H1 (cell line): Measurements from ENCODE around the gene FANK1. TPM values are rescaled to one million over a fixed set of nuclear protein-coding genes. Genes with fewer than 3 reads are reported as not detected.
"Not testable (repeated sequence)": the region's sequence is repeated elsewhere in the genome, so short reads cannot be mapped to it uniquely, and the experiment has no call there.

Experiments
- CTCF ChIA-PET: fragments of 300-600 bp; sonication (Branson Sonifier 250); formaldehyde crosslinking; loops from one replicate; lab custom pipeline; 2021; ENCODE audit not compliant: partially characterized antibody; lab: Charles Lee
- POLR2A ChIA-PET: fragments of 300-600 bp; sonication (Branson Sonifier 250); formaldehyde crosslinking; loops from one replicate; lab custom pipeline; 2021; ENCODE audit warnings: inconsistent platforms; ENCODE audit not compliant: partially characterized antibody; lab: Charles Lee
- DNase-seq, 2 experiments: peaks; one replicate each; pipeline versions ENCODE4 v3.0.0 to v3.0.0-alpha.2; 2010 to 2022; ENCODE audit warnings: low spot score in 2 of 2, low read depth in 1 of 2, mixed read lengths in 1 of 2
- FAIRE-seq: peaks from 2 replicates; lab custom pipeline; 2011; peaks lifted over from hg19 to GRCh38; lab: Jason Lieb, UNC
- H2AFZ ChIP-seq: 2 replicates; pipeline ENCODE4 v1.8.1; 2012; ENCODE audit warnings: low read length, inconsistent platforms
- H2AK5ac ChIP-seq: 2 replicates; pipeline ENCODE4 v1.6.1; 2013; ENCODE audit warnings: low read depth, low read length
- H2BK120ac ChIP-seq: replicated peaks from 2 replicates; pipeline ENCODE3; 2013; ENCODE audit warnings: low read depth, low read length, inconsistent platforms
- H2BK12ac ChIP-seq: 2 replicates; pipeline ENCODE4 v1.6.1; 2013; ENCODE audit warnings: low read depth, low read length
- H2BK15ac ChIP-seq: 2 replicates; pipeline ENCODE4 v1.6.1; 2013; ENCODE audit warnings: low read length
- H2BK20ac ChIP-seq: 2 replicates; pipeline ENCODE4 v1.6.1; 2013; ENCODE audit warnings: low read length
- H2BK5ac ChIP-seq: 2 replicates; pipeline ENCODE4 v1.6.1; 2013; ENCODE audit warnings: low read depth, low read length
- H3K14ac ChIP-seq: 2 replicates; pipeline ENCODE4 v1.6.1; 2013; ENCODE audit warnings: inconsistent platforms; ENCODE audit not compliant: insufficient read length
- H3K18ac ChIP-seq: 2 replicates; pipeline ENCODE4 v1.6.1; 2013; ENCODE audit warnings: low read length; ENCODE audit errors: extremely low read depth
- H3K23ac ChIP-seq: 2 replicates; pipeline ENCODE4 v1.6.1; 2013; ENCODE audit warnings: inconsistent platforms; ENCODE audit not compliant: insufficient read length
- H3K23me2 ChIP-seq: 2 replicates; pipeline ENCODE4 v1.6.1; 2013; ENCODE audit warnings: low read depth, low read length
- H3K27ac ChIP-seq: 2 replicates; pipeline ENCODE4 v1.6.1; 2011; ENCODE audit warnings: low read depth, low read length, inconsistent platforms
- H3K27me3 ChIP-seq, 4 experiments: replicated peaks in 1 of 4; 1 replicate in 1 of 4; 2 replicates in 3 of 4; pipeline versions ENCODE4 v1.6.1 to v1.8.1; 2011 to 2013; ENCODE audit warnings: low read length in 3 of 4, mild to moderate bottlenecking in 3 of 4, inconsistent platforms in 2 of 4, mixed read lengths in 2 of 4, moderate library complexity in 1 of 4; ENCODE audit not compliant: control insufficient read depth in 3 of 4, insufficient read depth in 3 of 4; ENCODE audit errors: extremely low read depth in 1 of 4
- H3K36me3 ChIP-seq, 4 experiments: 2 replicates each; pipeline versions ENCODE4 v1.6.1 to v1.8.1; 2011 to 2013; ENCODE audit warnings: mild to moderate bottlenecking in 4 of 4, low read length in 3 of 4, moderate library complexity in 2 of 4, control low read depth in 1 of 4, inconsistent platforms in 1 of 4; ENCODE audit not compliant: insufficient read depth in 4 of 4, control insufficient read depth in 2 of 4
- H3K4ac ChIP-seq: replicated peaks from 2 replicates; pipeline ENCODE3; 2013; ENCODE audit warnings: low read length, low read depth, mixed read lengths, inconsistent platforms; ENCODE audit not compliant: insufficient read length
- H3K4me1 ChIP-seq, 4 experiments: replicated peaks in 1 of 4; 1 replicate in 1 of 4; 2 replicates in 3 of 4; pipeline versions ENCODE4 v1.6.1 to v1.8.1; 2011 to 2013; ENCODE audit warnings: low read length in 3 of 4, inconsistent platforms in 2 of 4, mixed read lengths in 1 of 4; ENCODE audit not compliant: insufficient read depth in 4 of 4, control insufficient read depth in 3 of 4
- H3K4me2 ChIP-seq, 2 experiments: 2 replicates each; pipeline versions ENCODE4 v1.6.1 to v1.8.1; 2011 to 2013; ENCODE audit warnings: low read depth in 2 of 2, low read length in 2 of 2, control low read depth in 1 of 2, inconsistent platforms in 1 of 2, mild to moderate bottlenecking in 1 of 2; ENCODE audit not compliant: insufficient read depth in 1 of 2
- H3K4me3 ChIP-seq, 4 experiments: fragments of 200-600, 300-600 bp in 1 of 4; sonication (generic), shearing (Covaris generic), sonication (Bioruptor Twin) in 1 of 4; 2 replicates each; pipeline versions ENCODE4 v1.5.1 to v1.8.1; 2011 to 2016; ENCODE audit warnings: low read length in 4 of 4, low read depth in 3 of 4, control low read depth in 2 of 4, inconsistent platforms in 2 of 4, mild to moderate bottlenecking in 2 of 4, mixed read lengths in 1 of 4, moderate library complexity in 1 of 4; ENCODE audit not compliant: insufficient read depth in 2 of 4; ENCODE audit errors: extremely low read depth in 1 of 4
- H3K56ac ChIP-seq: replicated peaks from 2 replicates; pipeline ENCODE3; 2013; ENCODE audit warnings: low read depth, mild to moderate bottlenecking, mixed read lengths, low read length, inconsistent platforms; ENCODE audit not compliant: insufficient read length
- H3K79me1 ChIP-seq: 2 replicates; pipeline ENCODE4 v1.6.1; 2013; ENCODE audit warnings: low read depth, low read length, control low read depth
- H3K79me2 ChIP-seq, 2 experiments: 2 replicates each; pipeline versions ENCODE4 v1.6.1 to v1.8.1; 2012 to 2013; ENCODE audit warnings: low read length in 2 of 2, mild to moderate bottlenecking in 2 of 2, inconsistent platforms in 1 of 2; ENCODE audit not compliant: insufficient read depth in 2 of 2, control insufficient read depth in 1 of 2
- H3K9ac ChIP-seq, 4 experiments: replicated peaks in 1 of 4; 1 replicate in 1 of 4; 2 replicates in 3 of 4; pipeline versions ENCODE4 v1.6.1 to v1.8.1; 2011 to 2013; ENCODE audit warnings: low read depth in 3 of 4, low read length in 3 of 4, control low read depth in 2 of 4, mild to moderate bottlenecking in 2 of 4, moderate library complexity in 2 of 4, inconsistent platforms in 1 of 4; ENCODE audit errors: extremely low read depth in 1 of 4
- H3K9me3 ChIP-seq, 2 experiments: 2 replicates each; pipeline versions ENCODE4 v1.6.1 to v1.8.1; 2012 to 2013; ENCODE audit warnings: mild to moderate bottlenecking in 2 of 2, moderate library complexity in 2 of 2, control low read depth in 1 of 2, inconsistent platforms in 1 of 2, low read depth in 1 of 2, low read length in 1 of 2, mixed read lengths in 1 of 2; ENCODE audit not compliant: insufficient read depth in 2 of 2
- H4K20me1 ChIP-seq, 2 experiments: replicated peaks in 1 of 2; 2 replicates each; pipeline versions ENCODE3 to v1.8.1; 2011 to 2013; ENCODE audit warnings: inconsistent platforms in 2 of 2, low read length in 2 of 2, mild to moderate bottlenecking in 1 of 2; ENCODE audit not compliant: insufficient read depth in 2 of 2, control insufficient read depth in 1 of 2
- H4K5ac ChIP-seq: 2 replicates; pipeline ENCODE4 v1.6.1; 2013; ENCODE audit warnings: low read length, low read depth, mixed read lengths, inconsistent platforms; ENCODE audit not compliant: insufficient read length
- H4K8ac ChIP-seq: 2 replicates; pipeline ENCODE4 v1.8.0; 2013; ENCODE audit warnings: mild to moderate bottlenecking, moderate library complexity, low read length, inconsistent platforms; ENCODE audit not compliant: insufficient read depth; ENCODE audit errors: extremely low read depth
- H4K91ac ChIP-seq: replicated peaks from 2 replicates; pipeline ENCODE3; 2013; ENCODE audit warnings: low read length, mixed read lengths, inconsistent platforms; ENCODE audit not compliant: insufficient read length
- CBX5 ChIP-seq: fragments of 300-800, 300-1000 bp; sonication (generic); IDR thresholded peaks from 2 replicates; pipeline ENCODE4 v1.7.1; 2016; ENCODE audit warnings: antibody characterized with exemption, low read length, low read depth
- CBX8 ChIP-seq: fragments of 300-800, 300-1000 bp; sonication (generic); IDR thresholded peaks from 2 replicates; pipeline ENCODE4 v1.7.1; 2016; ENCODE audit warnings: low read depth, low read length, borderline replicate concordance
- GTF2F1 ChIP-seq: IDR thresholded peaks from 2 replicates; pipeline ENCODE4 v1.6.1; 2012; ENCODE audit warnings: low read depth, low read length, improper control_type of control experiment, borderline replicate concordance
- RXRA ChIP-seq: IDR thresholded peaks from 2 replicates; pipeline ENCODE4 v1.6.1; 2011; ENCODE audit warnings: low read depth, mild to moderate bottlenecking, low read length, moderate library complexity; ENCODE audit not compliant: insufficient read depth
- WGBS, 2 experiments: shearing (Covaris generic) in 1 of 2; methylation state at CpG; one replicate each; pipeline versions ENCODE4 v1.1.6 to v1.1.7; 2013 to 2015; ENCODE audit warnings: low lambda C conversion rate in 2 of 2, mixed read lengths in 2 of 2, inconsistent platforms in 1 of 2, low coverage in 1 of 2, missing lambda C conversion rate in 1 of 2; ENCODE audit not compliant: insufficient replicate concordance in 2 of 2, insufficient coverage in 1 of 2, insufficient read length in 1 of 2; ENCODE audit errors: extremely low coverage in 1 of 2, missing lambda C conversion rate in 1 of 2; 5-methylcytosine and 5-hydroxymethylcytosine counted together
- polyA plus RNA-seq, 7 experiments: library from polyadenylated mRNA; depleted of rRNA in 3 of 7; stranded (reverse) in 5 of 7; unstranded in 2 of 7; fragments of >200 nt in 5 of 7; fragments of 200-250 nt in 2 of 7; gene quantifications; 1 replicate in 5 of 7; 2 replicates in 1 of 7; 4 replicates in 1 of 7; pipeline versions ENCODE4 v1.2.1 to v1.2.3, GENCODE V29; 2011 to 2013; ENCODE audit warnings: missing spikeins in 2 of 7, mixed read lengths in 2 of 7
- total RNA-seq: library from RNA; stranded (reverse); fragmentation: NEBNext Ultra II Directional; extraction: Animal tissue kit (Norgen Biotek cat#: 25700); gene quantifications from 2 replicates; pipeline ENCODE4 v1.2.1, GENCODE V29; 2021

FANK1 gene
- total and polyA plus RNA-seq, 2 of the 8 experiments (the other 6 are each of a cell fraction or from before 2014, with no cell fraction given): 1.2 TPM; not detected in 1

GRCh38 chr10:126046831-126047230 is 150.5 kb downstream of the FANK1 start (continued):
- TF ChIP-seq CBX5: no peak
- TF ChIP-seq GTF2F1: no peak
- no peak for TF ChIP-seq RXRA
- TF ChIP-seq CBX8: no peak

- H3K9ac ChIP-seq, H2BK120ac ChIP-seq, H2BK5ac ChIP-seq, H3K23me2 ChIP-seq, CTCF ChIA-PET, H4K20me1 ChIP-seq, H3K4me1 ChIP-seq, H3K79me1 ChIP-seq, H3K4me3 ChIP-seq, H3K9me3 ChIP-seq, H2BK20ac ChIP-seq, H4K5ac ChIP-seq, H2BK15ac ChIP-seq, H4K8ac ChIP-seq, H2AFZ ChIP-seq, H3K18ac ChIP-seq, H2BK12ac ChIP-seq, H3K79me2 ChIP-seq, H3K14ac ChIP-seq, H3K27ac ChIP-seq, FAIRE-seq, H2AK5ac ChIP-seq, POLR2A ChIA-PET, H3K4ac ChIP-seq, H3K4me2 ChIP-seq, DNase-seq, H3K23ac ChIP-seq, H3K56ac ChIP-seq, H3K36me3 ChIP-seq, H4K91ac ChIP-seq, H3K27me3 ChIP-seq: not testable (repeated sequence)
- 93% methylated on average over 1 of the region's 1 CpG; no CpG with 5 or more reads in 1 of the 2 experiments for WGBS, 2 experiments
Measured at GRCh38 chr10:126047749-126048148, 151.4 kb downstream of the FANK1 start.
